Chondrocyte (in vitro differentiated cells): ENCODE measurements around the gene SLC17A8. TPM values are rescaled to one million over a fixed set of nuclear protein-coding genes. Genes with fewer than 3 reads are reported as not detected.
A peak's percentile ranks its signal among the peaks of the same experiment; 100 is the strongest.

Experiments
- DNase-seq: peaks from one replicate; pipeline ENCODE4 v3.0.0; 2021; ENCODE audit warnings: mixed read lengths, low spot score
- H3K27ac Mint-ChIP-seq: one replicate; pipeline ENCODE4 v1.8.0; 2021; ENCODE audit warnings: mild to moderate bottlenecking, moderate library complexity, mixed read lengths; ENCODE audit not compliant: unreplicated experiment
- H3K27me3 Mint-ChIP-seq: 2 replicates; pipeline ENCODE4 v1.8.0; 2021; ENCODE audit warnings: low read depth, mixed read lengths
- H3K36me3 Mint-ChIP-seq: 2 replicates; pipeline ENCODE4 v1.8.0; 2021; ENCODE audit warnings: low read depth, mixed read lengths
- H3K4me1 Mint-ChIP-seq: 2 replicates; pipeline ENCODE4 v1.8.0; 2021; ENCODE audit warnings: low read depth, mild to moderate bottlenecking, mixed read lengths
- H3K4me3 Mint-ChIP-seq: one replicate; pipeline ENCODE4 v1.8.0; 2021; ENCODE audit warnings: mild to moderate bottlenecking, moderate library complexity, mixed read lengths; ENCODE audit not compliant: unreplicated experiment
- H3K9me3 Mint-ChIP-seq: 2 replicates; pipeline ENCODE4 v1.8.0; 2021; ENCODE audit warnings: low read depth, mixed read lengths
- total RNA-seq: library from RNA; stranded (reverse); gene quantifications from 3 replicates; pipeline ENCODE4 v1.2.1, GENCODE V29; 2021
- TF ChIP-seq, protein P1 (sequence below): fragments of 200-600 bp; sonication (generic); IDR thresholded peaks from 2 replicates; pipeline ENCODE4 v1.5.0; 2021; ENCODE audit warnings: antibody characterized with exemption, mild to moderate bottlenecking, moderate library complexity

The SLC17A8 gene
- total RNA-seq, 1 donor from 2014 or later, result not detected

DNA sequence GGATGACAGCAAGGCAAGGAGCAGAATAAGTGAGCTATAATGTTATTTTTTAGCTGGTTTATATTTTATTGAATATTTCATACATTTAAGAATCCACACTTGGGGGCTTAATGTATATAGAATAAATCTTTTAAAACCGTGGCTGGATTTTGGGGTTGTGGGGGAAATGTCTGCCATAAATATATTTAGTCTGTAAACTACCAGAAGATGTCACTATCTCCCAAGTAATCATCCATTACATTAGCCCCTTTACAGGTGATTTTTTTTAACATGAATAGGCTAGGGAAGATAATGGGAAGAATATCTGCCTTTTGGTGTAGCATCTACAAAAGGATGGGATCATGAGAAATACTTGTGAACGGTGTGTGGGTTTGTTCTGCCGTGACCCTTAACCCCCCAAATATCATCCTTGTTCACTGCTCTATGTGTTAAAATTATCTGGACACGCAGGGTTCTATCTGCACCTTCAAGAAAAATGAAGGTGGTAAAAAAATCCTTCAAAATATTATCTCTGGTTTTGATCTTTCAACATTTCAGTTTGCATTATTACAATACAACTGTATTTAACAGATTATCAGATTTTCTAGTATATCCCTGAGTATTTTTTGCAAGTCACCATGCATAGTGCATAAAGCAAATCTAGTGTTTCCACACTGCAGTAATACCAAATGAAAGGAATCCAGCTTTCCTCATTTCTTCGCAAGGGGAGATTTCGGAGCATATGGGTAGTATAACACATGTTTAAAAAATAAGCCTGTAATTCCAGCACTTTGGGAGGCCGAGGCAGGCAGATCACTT, 8.0 kb upstream of the SLC17A8 start:
- Mint-ChIP-seq H3K4me3 (no peak overlapping the region), H3K27ac (no peak overlapping the region), H3K4me1 (no peaks in the 10 kb centered on the region), H3K27me3 (peaks cover 10% of the 10 kb centered on the region), H3K9me3 (no peaks in the 10 kb centered on the region), H3K36me3 (no peaks in the 10 kb centered on the region)
- no peak for DNase-seq
- TF ChIP-seq, protein P1, sequence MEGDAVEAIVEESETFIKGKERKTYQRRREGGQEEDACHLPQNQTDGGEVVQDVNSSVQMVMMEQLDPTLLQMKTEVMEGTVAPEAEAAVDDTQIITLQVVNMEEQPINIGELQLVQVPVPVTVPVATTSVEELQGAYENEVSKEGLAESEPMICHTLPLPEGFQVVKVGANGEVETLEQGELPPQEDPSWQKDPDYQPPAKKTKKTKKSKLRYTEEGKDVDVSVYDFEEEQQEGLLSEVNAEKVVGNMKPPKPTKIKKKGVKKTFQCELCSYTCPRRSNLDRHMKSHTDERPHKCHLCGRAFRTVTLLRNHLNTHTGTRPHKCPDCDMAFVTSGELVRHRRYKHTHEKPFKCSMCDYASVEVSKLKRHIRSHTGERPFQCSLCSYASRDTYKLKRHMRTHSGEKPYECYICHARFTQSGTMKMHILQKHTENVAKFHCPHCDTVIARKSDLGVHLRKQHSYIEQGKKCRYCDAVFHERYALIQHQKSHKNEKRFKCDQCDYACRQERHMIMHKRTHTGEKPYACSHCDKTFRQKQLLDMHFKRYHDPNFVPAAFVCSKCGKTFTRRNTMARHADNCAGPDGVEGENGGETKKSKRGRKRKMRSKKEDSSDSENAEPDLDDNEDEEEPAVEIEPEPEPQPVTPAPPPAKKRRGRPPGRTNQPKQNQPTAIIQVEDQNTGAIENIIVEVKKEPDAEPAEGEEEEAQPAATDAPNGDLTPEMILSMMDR, result peak; percentile 84

DNA sequence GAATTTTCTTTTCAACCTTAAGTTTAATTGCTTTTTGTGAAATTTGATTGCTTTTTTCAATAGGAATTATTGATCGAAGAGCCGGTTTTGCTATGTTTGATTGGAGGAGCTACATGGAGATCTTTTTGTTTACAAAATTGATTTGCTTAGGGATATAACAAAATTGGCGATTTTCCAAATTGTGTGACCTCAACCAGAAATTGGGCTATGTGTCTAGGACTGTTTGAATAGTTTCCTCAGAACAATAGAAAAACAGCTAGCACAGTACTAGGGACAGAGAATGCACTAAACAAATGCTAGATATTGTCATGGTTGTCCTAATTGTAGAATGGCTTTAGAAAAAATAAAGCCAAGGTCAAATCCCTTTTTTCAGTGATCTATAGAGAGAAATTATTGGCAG, 2.4 kb downstream of the SLC17A8 start:
- peaks cover 4% of the 10 kb centered on the region for H3K4me1 Mint-ChIP-seq
- no peak overlapping the region for H3K27ac Mint-ChIP-seq
- H3K4me3 Mint-ChIP-seq, result no peak overlapping the region
- peaks cover 44% of the 10 kb centered on the region for H3K27me3 Mint-ChIP-seq
- H3K9me3 Mint-ChIP-seq, result no peaks in the 10 kb centered on the region
- TF ChIP-seq, protein P1, result no peak
- no peak for DNase-seq
- no peaks in the 10 kb centered on the region for H3K36me3 Mint-ChIP-seq

DNA sequence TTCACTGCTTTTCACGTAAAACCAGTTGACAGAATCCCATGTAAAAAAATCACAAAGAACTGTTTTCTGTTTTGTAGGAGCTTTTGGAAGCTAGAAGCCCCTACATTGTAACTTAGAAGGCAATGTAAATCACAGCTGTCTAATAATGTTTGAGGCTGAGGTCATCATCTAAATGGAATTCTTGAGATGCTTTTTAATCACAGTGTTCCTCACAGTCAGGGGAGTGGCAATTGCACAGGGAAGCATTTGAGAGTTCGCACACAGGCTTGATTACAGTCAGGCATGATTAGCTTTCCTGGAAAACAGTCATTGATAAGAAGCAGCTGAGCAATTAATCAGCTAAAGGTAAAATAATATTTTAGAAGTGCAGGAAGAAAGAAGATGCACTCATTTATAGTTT, 2.9 kb downstream of the SLC17A8 start:
- Mint-ChIP-seq H3K27me3 (peaks cover 40% of the 10 kb centered on the region), H3K27ac (no peak overlapping the region), H3K9me3 (no peaks in the 10 kb centered on the region), H3K4me3 (no peak overlapping the region), H3K4me1 (peaks cover 4% of the 10 kb centered on the region), H3K36me3 (no peaks in the 10 kb centered on the region)
- TF ChIP-seq, protein P1, result no peak
- DNase-seq, result no peak

DNA sequence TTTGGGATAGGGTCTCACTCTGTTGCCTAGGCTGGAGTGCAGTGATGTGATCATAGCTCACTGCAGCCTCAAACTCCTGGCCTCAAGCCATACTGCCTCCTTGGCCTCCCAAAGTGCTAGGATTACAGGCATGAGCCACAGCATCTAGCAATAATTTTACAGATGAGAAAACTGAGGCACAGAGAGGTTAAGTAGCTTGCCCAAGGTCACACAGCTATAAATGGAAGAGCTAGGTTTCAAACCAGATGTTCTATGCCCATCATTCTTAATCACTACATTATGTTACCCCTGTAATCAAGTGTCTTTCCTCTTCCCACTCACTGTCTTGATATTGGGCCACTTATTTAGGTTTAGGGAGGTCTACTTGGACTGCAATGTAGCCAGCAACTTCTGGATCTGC, 3.6 kb downstream of the SLC17A8 start:
- Mint-ChIP-seq H3K36me3 (no peaks in the 10 kb centered on the region), H3K4me3 (no peak overlapping the region), H3K27ac (no peak overlapping the region), H3K27me3 (peaks cover 37% of the 10 kb centered on the region), H3K4me1 (peaks cover 4% of the 10 kb centered on the region), H3K9me3 (no peaks in the 10 kb centered on the region)
- TF ChIP-seq, protein P1, result no peak
- no peak for DNase-seq

DNA sequence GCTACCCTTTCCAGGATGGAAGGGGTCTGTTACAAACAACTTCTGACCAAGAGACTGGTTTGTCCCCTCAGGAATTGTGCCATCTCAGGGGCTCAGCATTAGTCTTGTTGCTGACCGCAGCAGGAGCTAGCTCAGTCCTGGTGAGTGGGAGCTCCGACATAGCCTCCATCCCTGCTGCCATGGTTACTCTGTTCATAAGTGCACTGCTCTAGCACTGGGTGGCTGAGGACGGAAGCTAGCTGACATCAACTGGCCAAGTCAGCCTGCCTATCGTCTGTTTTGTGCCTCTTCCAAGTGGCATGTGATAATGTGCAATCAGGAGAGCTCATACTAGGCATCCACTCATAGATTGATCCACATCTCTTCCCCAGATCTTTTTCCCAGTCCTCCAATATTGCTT, 7.5 kb downstream of the SLC17A8 start:
- Mint-ChIP-seq H3K27ac (no peak overlapping the region), H3K4me1 (peaks cover 4% of the 10 kb centered on the region), H3K9me3 (no peaks in the 10 kb centered on the region), H3K4me3 (no peak overlapping the region), H3K27me3 (peaks cover 21% of the 10 kb centered on the region), H3K36me3 (no peaks in the 10 kb centered on the region)
- no peak for DNase-seq
- TF ChIP-seq, protein P1, result no peak
